SIG-M5 treated with dmso at 0.1 percent for 504 hours (cell line): ENCODE results near the gene EEF1E1.

Experiments used
- DNase-seq: peaks from one replicate; lab custom pipeline; 2025; ENCODE audit not compliant: unreplicated experiment; lab: John Stamatoyannopoulos, UW

The EEF1E1 gene

DNA sequence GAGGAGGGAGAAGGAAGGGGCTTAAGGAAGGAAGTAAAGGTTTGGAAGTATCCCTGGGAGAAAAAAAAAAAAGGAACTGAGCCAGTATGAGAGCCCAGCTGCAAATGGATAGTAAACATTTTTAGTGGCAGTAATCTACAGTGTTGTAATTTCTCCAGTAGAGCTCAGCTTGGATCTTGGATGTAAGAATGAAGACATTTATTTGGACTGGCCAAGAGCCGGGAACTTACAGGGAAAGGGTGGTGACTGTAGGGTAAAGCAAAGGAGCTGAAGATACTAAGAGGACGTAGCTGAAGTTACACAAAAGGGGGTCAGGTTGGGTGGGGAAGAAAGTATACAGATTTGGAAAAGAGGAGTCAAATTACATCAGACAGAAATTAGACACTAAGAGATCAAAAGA, 13.5 kb downstream of the EEF1E1 start:
- DNase-seq = no peak

DNA sequence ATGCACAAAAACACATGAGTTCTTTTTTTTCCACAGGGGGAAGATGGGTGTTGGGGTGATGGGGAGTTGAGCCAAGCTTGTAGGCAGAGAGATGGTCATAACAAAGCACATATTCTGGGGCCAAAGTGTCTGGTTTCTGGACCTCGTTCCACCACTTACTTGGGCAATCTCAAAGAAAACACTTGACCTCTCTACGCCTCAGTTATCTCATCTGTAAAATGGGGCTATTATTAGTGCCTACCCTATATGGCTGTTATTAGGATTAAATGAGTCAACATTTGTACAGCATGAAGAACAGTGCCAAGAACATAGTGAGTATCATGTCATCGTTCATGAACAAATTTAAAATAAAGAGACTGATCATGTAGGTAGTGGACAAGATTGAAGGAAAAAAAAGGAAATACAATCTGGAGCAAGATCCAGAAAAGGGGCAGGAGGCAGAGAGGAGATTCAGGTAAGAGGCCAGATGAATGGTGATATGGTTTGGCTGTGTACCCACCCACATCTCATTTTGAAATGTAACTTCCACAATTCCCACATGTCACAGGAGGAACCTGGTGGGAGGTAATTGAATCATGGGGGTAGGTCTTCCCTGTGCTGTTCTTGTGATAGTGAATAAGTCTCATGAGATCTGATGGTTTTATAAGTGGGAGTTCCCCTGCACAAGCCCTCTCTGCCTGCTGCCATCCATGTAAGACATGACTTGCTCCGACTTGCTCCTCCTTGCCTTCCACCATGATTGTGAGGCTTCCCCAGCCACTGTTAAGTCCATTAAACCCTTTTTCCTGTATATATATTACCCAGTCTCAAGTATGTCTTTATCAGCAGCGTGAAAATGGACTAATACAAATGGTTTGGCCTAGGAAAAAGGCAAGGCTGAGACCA, 14.2 kb downstream of the EEF1E1 start:
- no peak for DNase-seq

DNA sequence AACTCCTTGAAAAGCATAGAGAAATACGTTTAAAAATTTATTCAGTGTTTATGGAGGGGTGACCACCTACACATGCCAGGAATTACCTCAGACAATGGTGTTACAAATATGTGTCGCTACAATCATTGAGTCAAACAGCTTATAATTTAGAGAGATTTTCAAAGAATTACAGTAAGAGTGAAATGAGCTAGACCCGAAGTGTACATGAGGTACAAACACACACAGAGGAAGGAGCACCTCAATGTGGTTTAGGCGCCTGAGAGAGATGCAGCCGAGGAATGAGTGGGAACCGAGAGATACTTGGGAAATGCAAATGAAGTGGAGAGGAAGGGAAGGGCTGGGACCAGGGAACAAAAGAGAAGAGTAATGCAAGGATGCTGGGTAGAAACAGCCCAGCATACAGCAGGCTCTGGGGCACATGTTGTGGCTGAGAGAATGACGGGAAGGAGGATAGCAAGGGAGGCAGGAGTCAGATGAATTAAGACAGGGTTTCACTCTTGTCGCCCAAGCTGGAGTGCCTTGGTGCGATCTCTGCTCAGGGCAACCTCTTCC, 15.5 kb downstream of the EEF1E1 start:
- DNase-seq = no peak

DNA sequence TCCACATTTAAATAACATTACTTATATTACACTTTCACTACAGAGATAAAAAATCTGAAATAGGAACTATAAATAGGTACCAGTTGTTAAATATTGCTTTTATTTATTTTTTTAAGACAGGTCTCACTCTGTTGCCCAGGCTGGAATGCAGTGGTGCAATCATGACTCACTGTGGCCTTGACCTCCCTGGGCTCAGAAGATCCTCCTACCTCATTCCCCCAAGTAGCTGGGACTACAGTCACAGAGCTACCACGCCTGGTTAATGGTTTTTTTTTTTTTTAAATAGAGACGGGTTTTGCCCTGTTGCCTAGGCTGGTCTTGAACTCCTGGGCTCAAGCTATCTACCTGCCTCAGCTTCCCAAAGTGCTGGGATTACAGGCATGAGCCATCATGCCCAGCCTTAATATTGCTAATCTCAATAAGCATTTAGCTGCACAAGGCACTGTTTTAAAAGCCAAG, 17.3 kb downstream of the EEF1E1 start:
- DNase-seq = peak; percentile 60

DNA sequence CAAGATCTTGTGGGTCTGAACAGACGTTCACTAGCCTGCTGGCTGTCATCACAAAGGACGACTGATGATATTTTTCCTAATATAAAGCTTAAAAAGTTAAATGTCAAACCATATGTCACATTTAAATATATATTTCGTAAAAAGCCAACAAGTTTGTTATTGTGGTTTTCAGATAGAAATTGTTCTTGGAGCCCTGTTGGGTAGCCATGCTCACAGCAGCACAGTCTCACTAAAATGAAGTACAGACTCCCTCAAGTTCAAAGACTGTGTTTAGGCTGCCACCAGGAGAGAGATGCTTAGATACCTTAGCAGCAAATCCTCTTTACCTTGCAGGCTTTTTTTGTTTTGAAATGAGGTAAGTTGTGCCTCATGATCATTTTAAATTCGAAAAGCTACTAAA, 17.8 kb downstream of the EEF1E1 start:
- DNase-seq = no peak

DNA sequence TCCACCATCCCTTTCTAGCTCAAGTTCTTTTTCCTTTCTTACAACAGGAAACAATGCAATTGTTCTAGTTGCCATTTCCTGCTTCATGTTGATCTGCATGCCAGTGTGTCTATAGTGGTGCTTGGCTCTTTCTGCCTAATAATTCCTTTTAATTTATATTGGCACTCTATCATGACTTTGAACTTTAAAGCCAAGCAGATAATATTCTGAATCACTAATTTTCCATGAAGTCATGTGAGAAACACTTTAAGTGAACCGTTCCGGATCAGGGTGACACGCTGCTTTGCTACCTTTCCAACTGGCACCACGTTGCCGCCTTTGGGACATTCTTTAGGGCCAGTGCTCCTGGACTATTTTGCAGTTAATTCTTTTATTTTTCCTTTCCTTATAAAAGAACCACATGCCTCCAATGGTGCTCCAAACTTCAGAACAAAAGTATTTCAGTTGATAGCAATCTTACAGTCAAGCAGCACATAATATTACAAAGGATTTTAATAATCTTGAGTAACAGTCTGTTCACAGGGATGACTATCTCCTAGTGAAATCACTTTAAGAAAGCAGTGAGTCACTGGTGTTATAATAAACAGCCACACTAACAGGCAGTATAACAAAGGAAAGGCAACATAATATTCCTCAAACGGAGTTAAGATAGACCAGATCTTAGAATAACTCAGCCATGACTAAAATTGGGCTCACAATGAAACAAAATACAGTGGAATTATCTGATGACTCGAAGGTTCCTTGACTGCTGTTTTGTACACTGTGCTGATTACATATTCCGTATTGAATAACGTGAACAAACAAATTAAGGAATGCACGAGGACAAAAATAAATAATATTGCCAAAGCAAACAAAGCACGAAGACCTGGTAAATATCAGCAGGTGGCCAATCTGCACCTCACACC, 19.1 kb downstream of the EEF1E1 start:
- peak; percentile 42 for DNase-seq

DNA sequence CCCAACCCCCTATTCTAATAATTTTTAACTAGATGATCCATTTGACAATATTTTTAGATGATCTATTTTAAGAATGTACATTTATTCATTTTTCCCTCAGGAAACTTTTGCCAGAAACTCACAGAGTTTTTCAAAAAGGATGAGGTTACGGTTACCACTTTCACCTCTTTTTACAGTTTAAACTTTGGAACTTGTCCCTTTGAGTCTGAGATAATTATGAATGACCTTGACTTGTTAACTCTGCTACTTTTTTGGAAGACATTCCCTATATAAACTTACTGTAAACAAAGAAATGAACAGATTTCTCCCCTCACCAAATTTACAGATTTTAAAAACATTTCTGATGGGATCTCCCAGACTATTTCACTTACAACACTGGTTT, 19.8 kb downstream of the EEF1E1 start:
- no peak for DNase-seq

DNA sequence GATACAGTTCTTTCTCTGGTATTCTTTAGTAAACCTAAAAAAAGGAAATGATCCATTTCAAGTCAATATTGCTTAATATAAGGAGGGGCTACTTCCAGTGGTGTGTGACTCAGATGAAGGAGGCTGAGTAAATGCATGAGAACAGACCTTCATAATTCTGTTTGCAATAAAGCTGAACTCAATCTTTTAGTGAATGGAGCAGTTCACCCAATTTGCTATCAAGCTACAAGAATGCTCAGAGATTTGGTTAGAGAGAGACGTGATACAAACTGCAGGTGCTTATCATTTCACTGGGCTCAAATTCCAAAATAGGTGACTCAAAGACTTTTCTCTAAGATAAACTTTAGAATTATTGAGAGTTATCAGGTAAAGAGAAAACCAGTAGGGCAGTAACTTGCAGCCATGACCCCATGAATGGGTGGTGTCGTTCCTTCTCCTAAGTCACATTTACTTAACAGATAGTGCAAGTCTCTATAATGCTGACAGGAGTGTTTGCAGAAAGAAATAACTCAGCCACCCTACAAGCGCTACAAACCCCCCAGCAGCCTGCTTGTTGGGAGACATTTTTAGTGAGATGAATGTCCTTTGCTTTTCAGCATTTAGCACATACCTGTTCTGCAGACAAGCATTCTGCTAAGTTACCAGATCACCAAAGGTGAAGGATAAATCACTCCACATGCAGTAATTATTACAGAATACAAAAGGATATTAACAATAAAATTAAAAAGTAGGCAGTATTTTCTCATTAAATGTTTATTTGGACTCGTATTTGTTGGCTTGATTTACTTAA, 21.8 kb downstream of the EEF1E1 start:
- DNase-seq = peak; percentile 86

DNA sequence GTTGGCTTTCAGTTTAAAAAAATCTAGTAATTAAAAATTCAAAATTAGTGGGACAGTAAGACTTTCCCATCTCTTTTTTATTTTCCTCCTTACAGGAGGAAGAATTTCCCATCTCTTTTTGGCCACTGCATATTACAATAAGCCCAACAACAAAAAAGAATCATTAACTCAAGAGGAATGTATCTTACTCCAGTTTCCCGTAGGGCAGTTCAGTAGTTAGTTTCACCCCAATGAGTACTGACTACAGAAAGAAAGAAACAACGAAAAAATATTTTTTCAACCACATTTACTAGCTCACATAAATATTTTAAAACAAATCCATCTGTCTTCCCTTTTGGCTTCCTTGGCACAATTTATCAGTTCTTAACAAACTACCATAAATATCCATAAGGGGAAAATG, 23.2 kb downstream of the EEF1E1 start:
- DNase-seq = no peak

DNA sequence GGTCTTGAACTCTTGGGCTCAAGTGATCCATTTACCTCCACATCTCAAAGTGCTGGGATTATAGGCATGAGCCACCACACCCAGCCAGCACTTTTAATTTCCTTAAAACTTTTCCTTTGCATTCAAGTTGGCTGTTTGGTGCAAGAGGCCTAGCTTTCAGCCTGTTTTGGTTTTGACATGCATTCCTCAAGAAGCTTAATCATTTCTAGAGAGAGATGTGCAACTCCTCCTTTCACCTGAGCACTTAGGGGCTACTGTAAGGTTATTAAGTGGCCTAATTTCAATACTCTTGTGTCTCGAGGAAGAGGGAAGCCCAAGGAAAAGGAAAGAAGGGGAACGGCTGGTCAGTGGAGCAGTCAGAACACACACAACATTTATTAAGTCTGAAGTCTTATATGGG, 24.4 kb downstream of the EEF1E1 start:
- DNase-seq = no peak

DNA sequence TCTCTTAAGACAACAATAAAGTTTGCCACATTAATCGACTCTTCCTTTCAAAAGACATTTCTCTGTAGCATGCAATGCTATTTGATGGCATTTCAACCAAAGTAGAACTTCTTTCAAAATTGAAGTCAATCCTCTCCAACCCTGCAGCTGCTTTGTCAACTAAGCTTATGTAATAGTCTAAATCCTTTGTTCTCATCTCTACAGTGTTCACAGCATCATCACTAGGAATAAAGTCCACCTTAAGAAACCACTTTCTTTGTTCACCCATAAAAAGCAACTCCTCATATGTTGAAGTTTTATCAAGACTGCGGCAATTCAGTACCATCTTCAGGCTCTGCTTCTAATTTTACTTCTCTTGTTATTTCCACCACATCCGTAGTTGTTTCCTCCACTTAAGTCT, 26.6 kb downstream of the EEF1E1 start:
- DNase-seq = peak; percentile 53

DNA sequence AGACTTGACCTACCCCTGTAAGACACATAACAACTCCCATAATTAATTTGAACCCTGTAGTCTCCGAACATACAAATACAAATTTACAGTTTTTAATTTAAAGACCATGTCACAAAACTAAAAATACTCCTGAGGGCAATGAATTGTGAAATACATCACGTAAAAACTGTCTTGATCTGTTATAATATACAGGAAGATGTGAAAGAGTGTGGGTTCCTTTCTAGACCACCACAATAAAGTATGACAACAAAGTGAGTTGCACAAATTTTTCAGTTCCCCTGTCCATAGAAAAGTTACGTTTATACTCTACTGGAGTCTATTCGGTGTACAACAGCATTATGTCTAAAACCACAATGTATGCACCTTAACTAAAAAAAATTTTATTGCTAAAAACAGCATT, 27.2 kb downstream of the EEF1E1 start:
- DNase-seq = peak; percentile 72

DNA sequence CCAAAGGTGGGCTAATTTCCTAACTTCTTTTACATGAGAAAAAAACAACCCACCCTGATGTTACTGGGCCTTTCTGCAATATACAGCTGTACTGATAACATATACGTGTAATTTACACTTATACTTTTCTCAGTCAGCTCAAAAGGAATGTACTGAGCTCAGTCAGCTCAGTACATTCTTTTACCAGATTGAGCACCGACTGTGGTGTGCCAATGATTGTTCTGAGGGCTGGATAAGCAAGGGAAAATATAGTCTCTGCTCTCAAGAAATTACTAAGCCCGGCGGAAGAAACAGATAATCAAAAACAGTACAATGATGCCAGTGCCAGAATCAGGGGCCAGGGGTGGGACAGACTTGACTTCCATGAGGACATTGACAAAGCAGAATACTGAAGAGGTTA, 28.1 kb downstream of the EEF1E1 start:
- no peak for DNase-seq

DNA sequence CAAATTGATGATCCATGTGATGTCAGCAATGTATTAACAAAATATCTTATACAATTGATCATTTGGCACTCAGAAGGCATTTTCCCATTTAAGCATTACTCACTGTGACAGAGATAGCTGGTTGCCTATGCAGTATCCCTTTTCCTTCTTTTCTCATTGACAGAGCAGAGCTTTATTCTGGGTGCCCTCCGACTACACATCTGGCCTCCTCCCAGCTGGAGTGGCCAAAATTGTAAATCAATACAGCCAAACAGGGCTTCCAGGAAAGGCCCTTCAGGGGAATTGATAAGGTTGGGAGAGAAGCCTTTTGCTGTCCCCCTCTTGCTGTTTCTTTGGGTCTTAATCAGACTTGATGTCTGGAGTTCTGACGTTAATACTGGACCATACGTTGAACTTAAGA, 28.6 kb downstream of the EEF1E1 start:
- DNase-seq = no peak

DNA sequence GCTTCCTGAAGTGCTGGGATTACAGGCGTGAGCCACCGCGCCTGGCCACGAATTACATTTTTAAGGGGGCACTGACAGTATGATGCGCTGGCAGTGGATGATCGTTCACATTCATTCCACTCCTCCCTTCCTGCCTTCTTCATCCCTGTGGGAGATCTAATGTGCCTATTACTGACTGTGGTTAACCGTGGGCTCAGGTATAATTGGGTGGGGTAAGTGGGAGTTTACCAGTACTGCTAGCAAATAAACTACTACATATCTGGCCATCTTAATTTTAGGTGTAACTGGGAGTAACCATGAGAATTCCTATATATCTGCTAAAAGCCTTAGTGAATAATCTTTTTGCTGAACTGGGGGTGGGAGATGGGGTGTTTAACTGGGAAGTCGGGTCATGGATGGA, 31.6 kb downstream of the EEF1E1 start:
- no peak for DNase-seq

DNA sequence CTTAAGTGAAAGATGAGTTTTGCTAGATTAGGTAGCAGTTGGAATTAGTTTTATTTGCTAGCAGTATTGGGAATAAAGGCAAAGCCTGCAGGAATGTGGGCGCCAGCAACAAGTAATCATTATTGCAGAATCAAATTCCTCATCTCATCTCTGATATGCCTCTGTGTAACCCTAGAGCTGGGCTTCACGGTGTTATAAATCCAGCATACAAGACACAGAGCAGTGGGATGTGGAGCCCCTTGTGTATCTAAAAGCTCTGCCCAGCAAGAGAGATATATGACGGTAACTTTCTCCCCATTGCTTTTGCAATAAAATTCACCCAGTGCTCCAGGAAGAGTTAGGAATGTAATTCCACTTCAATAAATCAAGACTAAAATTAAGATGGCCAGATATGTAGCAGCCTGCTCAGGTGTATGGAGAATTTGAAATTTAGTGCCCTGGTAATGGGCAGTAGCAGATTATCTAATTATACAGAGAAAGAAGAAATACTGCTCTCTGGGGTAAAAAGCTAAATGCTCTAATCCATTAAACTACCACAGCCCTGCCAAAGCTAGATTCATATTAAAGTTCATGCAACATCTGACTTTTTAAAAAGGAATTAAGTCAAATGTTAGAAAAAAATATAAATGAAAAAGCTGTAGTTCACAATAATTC, 32.6 kb downstream of the EEF1E1 start:
- no peak for DNase-seq

DNA sequence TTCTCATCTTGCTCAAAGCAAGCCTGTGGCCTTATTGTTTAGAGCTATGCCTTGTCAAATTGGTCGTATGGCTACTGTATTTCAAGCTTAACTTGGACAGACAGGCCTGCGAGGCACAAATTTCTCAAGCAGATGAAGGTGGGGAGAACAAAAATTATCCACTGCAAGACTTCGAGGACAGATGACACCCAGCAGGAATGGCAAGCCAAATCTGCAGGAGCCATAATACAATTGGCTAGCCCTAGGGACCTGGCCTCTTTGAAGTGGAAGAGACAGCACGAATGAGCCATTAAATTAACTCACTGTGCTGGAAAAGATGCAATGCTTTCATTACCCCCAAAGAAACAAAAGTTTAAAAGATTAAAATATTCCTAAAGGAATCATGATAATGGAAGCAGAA, 33.2 kb downstream of the EEF1E1 start:
- no peak for DNase-seq

DNA sequence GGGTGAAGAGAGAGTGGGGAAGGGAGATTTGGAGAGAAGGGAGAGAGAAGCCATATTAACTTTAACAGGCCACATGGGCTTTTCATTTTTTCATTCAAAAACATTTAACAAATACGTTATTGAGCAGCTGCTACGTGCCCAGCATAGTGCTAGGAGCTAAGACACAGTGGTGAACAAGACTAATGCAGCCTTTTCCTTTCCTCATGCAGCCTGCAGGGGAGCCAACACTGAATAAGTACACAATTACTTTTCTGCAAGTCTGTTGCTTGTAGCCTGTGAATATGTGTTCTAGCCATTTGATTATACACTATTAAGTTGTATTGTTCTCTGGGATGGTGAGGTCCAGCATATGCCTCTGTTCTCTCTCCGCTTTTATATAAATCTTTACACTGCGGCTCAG, 36.2 kb downstream of the EEF1E1 start:
- no peak for DNase-seq

DNA sequence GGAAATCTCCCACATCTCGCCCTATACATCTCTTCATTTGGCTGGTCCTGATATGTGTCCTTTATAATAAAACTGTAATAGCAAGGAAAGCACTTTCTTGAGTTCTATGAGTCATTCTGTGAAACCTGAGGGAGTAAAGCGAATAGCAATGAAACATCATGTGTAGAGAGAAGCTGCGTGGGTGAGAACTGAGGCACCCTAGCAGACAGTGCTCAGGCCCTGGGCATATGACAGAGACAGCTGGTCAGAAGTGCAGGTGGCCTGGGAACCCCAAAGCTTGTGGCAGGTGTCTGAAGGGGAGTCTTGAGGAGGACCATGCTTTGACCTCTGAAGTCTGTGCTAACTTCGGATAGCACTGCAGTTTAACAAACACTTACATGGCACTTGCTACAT, 36.8 kb downstream of the EEF1E1 start:
- no peak for DNase-seq
